SK-N-SH (cell line): ENCODE results near the gene SNRK. TPM values are rescaled to one million over a fixed set of nuclear protein-coding genes. Genes with fewer than 3 reads are reported as not detected.

Source experiments
- CTCF ChIA-PET: fragments of 300-600, 350-600 bp; formaldehyde crosslinking; extraction: SDS; loops from one replicate; lab custom pipeline; 2021; lab: Yijun Ruan, JAX
- POLR2A ChIA-PET: fragments of 350-600 bp; sonication (Branson Sonifier 250); formaldehyde crosslinking; extraction: SDS; loops from one replicate; lab custom pipeline; 2020; ENCODE audit warnings: antibody characterized with exemption, inconsistent platforms; lab: Yijun Ruan, JAX
- DNase-seq: peaks from one replicate; pipeline ENCODE4 v3.0.0; 2012
- H2AFZ ChIP-seq: fragments of 200-600 bp; sonication (generic); 2 replicates; pipeline ENCODE4 v1.8.1; 2016; ENCODE audit warnings: antibody characterized with exemption, mild to moderate bottlenecking, low read depth
- H3F3A ChIP-seq: fragments of 200-600 bp; sonication (generic); replicated peaks from 2 replicates; pipeline ENCODE3; 2016; ENCODE audit warnings: antibody characterized with exemption, mild to moderate bottlenecking; ENCODE audit not compliant: insufficient read depth
- H3K27ac ChIP-seq, 2 experiments: fragments of 200-500 bp in 1 of 2; fragments of 200-600 bp in 1 of 2; sonication (Bioruptor generic) in 1 of 2; sonication (generic), shearing (Covaris generic) in 1 of 2; 2 replicates each; pipeline versions ENCODE4 v1.5.1 to v1.6.1; 2014 to 2016; ENCODE audit warnings: low read depth in 2 of 2, inconsistent platforms in 1 of 2, low read length in 1 of 2, mild to moderate bottlenecking in 1 of 2, mixed read lengths in 1 of 2
- H3K27me3 ChIP-seq: fragments of 200-600 bp; sonication (generic), shearing (Covaris generic); 2 replicates; pipeline ENCODE4 v1.6.1; 2016; ENCODE audit warnings: mixed run types; ENCODE audit not compliant: insufficient read depth
- H3K36me3 ChIP-seq, 2 experiments: fragments of 200-500 bp in 1 of 2; fragments of 200-600 bp in 1 of 2; sonication (Bioruptor generic) in 1 of 2; sonication (generic) in 1 of 2; replicated peaks in 1 of 2; 2 replicates each; pipeline versions ENCODE3 to v1.5.1; 2014 to 2016; ENCODE audit warnings: low read length in 1 of 2, mild to moderate bottlenecking in 1 of 2; ENCODE audit not compliant: insufficient read depth in 2 of 2, control insufficient read depth in 1 of 2
- H3K4me1 ChIP-seq, 2 experiments: fragments of 200-500 bp in 1 of 2; fragments of 200-600 bp in 1 of 2; sonication (Bioruptor generic) in 1 of 2; sonication (generic), shearing (Covaris generic) in 1 of 2; 2 replicates each; pipeline versions ENCODE4 v1.5.1 to v1.6.1; 2014 to 2016; ENCODE audit warnings: low read depth in 1 of 2, low read length in 1 of 2, mixed run types in 1 of 2; ENCODE audit not compliant: insufficient read depth in 2 of 2, control insufficient read depth in 1 of 2
- H3K4me2 ChIP-seq: fragments of 200-600 bp; sonication (generic), shearing (Covaris generic); 2 replicates; pipeline ENCODE4 v1.6.1; 2017; ENCODE audit warnings: mixed run types
- H3K4me3 ChIP-seq, 2 experiments: fragments of 200-500 bp in 1 of 2; fragments of 200-600 bp in 1 of 2; sonication (Bioruptor generic) in 1 of 2; sonication (generic), shearing (Covaris generic) in 1 of 2; 2 replicates each; pipeline versions ENCODE4 v1.5.1 to v1.8.1; 2014 to 2016; ENCODE audit warnings: low read depth in 2 of 2, inconsistent platforms in 1 of 2, low read length in 1 of 2, mild to moderate bottlenecking in 1 of 2, mixed read lengths in 1 of 2, moderate library complexity in 1 of 2
- H3K79me2 ChIP-seq: fragments of 200-600 bp; sonication (generic); 2 replicates; pipeline ENCODE4 v1.8.1; 2017; ENCODE audit warnings: mild to moderate bottlenecking; ENCODE audit not compliant: insufficient read depth
- H3K9ac ChIP-seq: fragments of 200-600 bp; sonication (generic); 2 replicates; pipeline ENCODE4 v1.6.1; 2017; ENCODE audit warnings: mixed run types
- H3K9me2 ChIP-seq: fragments of 200-600 bp; sonication (generic); 2 replicates; pipeline ENCODE4 v1.6.1; 2017; ENCODE audit warnings: mixed run types
- H3K9me3 ChIP-seq: fragments of 200-600 bp; sonication (generic); 2 replicates; pipeline ENCODE4 v1.6.1; 2017; ENCODE audit warnings: mixed run types, mild to moderate bottlenecking, moderate library complexity
- H4K20me1 ChIP-seq: fragments of 200-600 bp; sonication (generic); 2 replicates; pipeline ENCODE4 v1.6.1; 2017; ENCODE audit warnings: mild to moderate bottlenecking, mixed run types; ENCODE audit not compliant: insufficient read depth
- CHD2 ChIP-seq: fragments of 150-350 bp; IDR thresholded peaks from 2 replicates; pipeline ENCODE4 v1.6.1; 2018; ENCODE audit warnings: low read length; ENCODE audit not compliant: partially characterized antibody
- ELF1 ChIP-seq: IDR thresholded peaks from 2 replicates; pipeline ENCODE4 v1.4.0; 2012
- EP300 ChIP-seq, 2 experiments: IDR thresholded peaks; 2 replicates each; pipeline versions ENCODE4 v1.4.0 to v1.6.1; 2012; ENCODE audit warnings: borderline replicate concordance in 1 of 2, low read depth in 1 of 2, low read length in 1 of 2
- FOSL2 ChIP-seq: IDR thresholded peaks from 2 replicates; pipeline ENCODE4 v1.4.0; 2012; ENCODE audit warnings: low read depth, mild to moderate bottlenecking, moderate library complexity, borderline replicate concordance
- FOXJ3 ChIP-seq: sonication (generic); formaldehyde crosslinking; IDR thresholded peaks from 2 replicates; pipeline ENCODE4 v1.5.1; 2020; ENCODE audit warnings: mild to moderate bottlenecking, missing genetic modification reagents
- FOXM1 ChIP-seq: IDR thresholded peaks from 2 replicates; pipeline ENCODE4 v1.4.0; 2012; ENCODE audit warnings: low read depth, mild to moderate bottlenecking
- GATA2 ChIP-seq: sonication (generic); formaldehyde crosslinking; IDR thresholded peaks from 2 replicates; pipeline ENCODE4 v1.5.0; 2020; ENCODE audit warnings: mild to moderate bottlenecking, missing genetic modification reagents
- MEF2A ChIP-seq: IDR thresholded peaks from 2 replicates; pipeline ENCODE4 v1.4.0; 2012; ENCODE audit warnings: low read depth, borderline replicate concordance
- MXI1 ChIP-seq: IDR thresholded peaks from 2 replicates; pipeline ENCODE4 v1.6.1; 2012; ENCODE audit warnings: mild to moderate bottlenecking, low read depth, low read length, improper control_type of control experiment
- RAD21 ChIP-seq: IDR thresholded peaks from 2 replicates; pipeline ENCODE4 v1.6.1; 2012; ENCODE audit warnings: mild to moderate bottlenecking, low read length
- RCOR1 ChIP-seq: fragments of 150-350 bp; IDR thresholded peaks from 2 replicates; pipeline ENCODE4 v1.6.1; 2017; ENCODE audit warnings: antibody characterized with exemption, low read length
- RFX5 ChIP-seq: IDR thresholded peaks from 2 replicates; pipeline ENCODE4 v1.6.1; 2012; ENCODE audit warnings: mild to moderate bottlenecking, improper control_type of control experiment, low read length
- RXRA ChIP-seq: IDR thresholded peaks from 2 replicates; pipeline ENCODE4 v1.4.0; 2012; ENCODE audit warnings: low read depth, mild to moderate bottlenecking, borderline replicate concordance
- TCF12 ChIP-seq: IDR thresholded peaks from 2 replicates; pipeline ENCODE4 v1.4.0; 2012
- WGBS: methylation state at CpG from one replicate; pipeline ENCODE4 v1.1.6; 2017; ENCODE audit warnings: low lambda C conversion rate; 5-methylcytosine and 5-hydroxymethylcytosine counted together
- polyA plus RNA-seq, 3 experiments: library from polyadenylated mRNA; depleted of rRNA; stranded (reverse); fragments of >200 nt; gene quantifications; 2 replicates each; pipeline ENCODE4 v1.2.3, GENCODE V29; 2012
- TF ChIP-seq, protein P1 (sequence below): IDR thresholded peaks from 2 replicates; pipeline ENCODE4 v1.4.0; 2012; ENCODE audit warnings: low read depth, borderline replicate concordance
- TF ChIP-seq, protein P2 (sequence below): IDR thresholded peaks from 2 replicates; pipeline ENCODE4 v1.6.1; 2012; ENCODE audit warnings: mild to moderate bottlenecking, low read depth, low read length, moderate library complexity
- TF ChIP-seq, protein P3 (sequence below): fragments of 200-600 bp; sonication (generic); IDR thresholded peaks from 2 replicates; pipeline ENCODE4 v1.6.1; 2017; ENCODE audit warnings: antibody characterized with exemption, mild to moderate bottlenecking, moderate library complexity
- TF ChIP-seq, protein P4 (sequence below): fragments of 150-350 bp; IDR thresholded peaks from 2 replicates; pipeline ENCODE4 v1.6.1; 2017; ENCODE audit warnings: antibody characterized with exemption, low read length, low read depth, borderline replicate concordance
- TF ChIP-seq, protein P5 (sequence below): fragments of 150-350 bp; IDR thresholded peaks from 2 replicates; pipeline ENCODE4 v1.6.1; 2016; ENCODE audit warnings: mild to moderate bottlenecking, low read depth, low read length
- TF ChIP-seq, protein P6 (sequence below): IDR thresholded peaks from 2 replicates; pipeline ENCODE4 v1.4.0; 2012; ENCODE audit warnings: low read depth, borderline replicate concordance

The SNRK gene
- polyA plus RNA-seq, 1 of the 3 experiments (the other 2 are of a cell fraction) = 3.6 TPM

DNA sequence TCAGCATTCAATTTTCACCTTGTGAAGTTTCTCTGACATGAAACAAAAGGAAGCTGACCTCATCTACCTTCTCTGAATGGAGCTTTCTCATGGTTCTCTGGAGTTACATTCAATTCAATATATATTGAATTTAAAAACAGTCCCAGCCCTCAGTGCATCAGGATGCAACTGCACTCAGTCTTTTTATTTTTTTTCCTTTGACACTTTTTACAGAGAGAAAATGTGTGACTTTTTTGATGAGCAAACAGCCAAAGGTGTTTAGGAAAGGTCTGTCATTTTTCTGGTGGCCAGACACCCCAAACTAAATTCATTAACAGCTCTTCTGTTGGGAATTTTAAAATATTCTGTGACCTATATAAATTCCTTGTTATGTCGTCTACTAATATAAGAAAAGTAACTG, 19.3 kb upstream of the SNRK start:
- no peaks in the 10 kb centered on the region for H3K9me3 ChIP-seq
- H4K20me1 ChIP-seq = no peaks in the 10 kb centered on the region
- H3K4me1 ChIP-seq = no peaks in the 10 kb centered on the region
- H2AFZ ChIP-seq = no peak overlapping the region
- H3K27ac ChIP-seq = no peak overlapping the region
- H3K9ac ChIP-seq = no peak overlapping the region
- ChIA-PET CTCF (interaction anchor here (1.1 to 1.8 kb wide), 2 partner anchors 63 to 236 kb away, joined by 3 to 4 read pairs; no protein-coding TSS in a partner anchor), POLR2A (no interaction called here)
- no peaks in the 10 kb centered on the region for H3K9me2 ChIP-seq
- 54% methylated on average over 1 of the region's 1 CpG for WGBS
- H3K4me2 ChIP-seq = no peak overlapping the region
- TF ChIP-seq RAD21 (no peak), TCF12 (no peak), MEF2A (no peak), RFX5 (no peak), FOXJ3 (no peak), FOXM1 (no peak), MXI1 (no peak), CHD2 (no peak), GATA2 (CRISPR knock-in tag) (no peak), ELF1 (no peak), FOSL2 (no peak), RCOR1 (no peak), RXRA (no peak), EP300 (IDR thresholded peaks at IDR 0.05; ENCODE audit: borderline replicate concordance in 1 of 2, low read depth in 1 of 2, low read length in 1 of 2) (no peak)
- TF ChIP-seq, protein P1, sequence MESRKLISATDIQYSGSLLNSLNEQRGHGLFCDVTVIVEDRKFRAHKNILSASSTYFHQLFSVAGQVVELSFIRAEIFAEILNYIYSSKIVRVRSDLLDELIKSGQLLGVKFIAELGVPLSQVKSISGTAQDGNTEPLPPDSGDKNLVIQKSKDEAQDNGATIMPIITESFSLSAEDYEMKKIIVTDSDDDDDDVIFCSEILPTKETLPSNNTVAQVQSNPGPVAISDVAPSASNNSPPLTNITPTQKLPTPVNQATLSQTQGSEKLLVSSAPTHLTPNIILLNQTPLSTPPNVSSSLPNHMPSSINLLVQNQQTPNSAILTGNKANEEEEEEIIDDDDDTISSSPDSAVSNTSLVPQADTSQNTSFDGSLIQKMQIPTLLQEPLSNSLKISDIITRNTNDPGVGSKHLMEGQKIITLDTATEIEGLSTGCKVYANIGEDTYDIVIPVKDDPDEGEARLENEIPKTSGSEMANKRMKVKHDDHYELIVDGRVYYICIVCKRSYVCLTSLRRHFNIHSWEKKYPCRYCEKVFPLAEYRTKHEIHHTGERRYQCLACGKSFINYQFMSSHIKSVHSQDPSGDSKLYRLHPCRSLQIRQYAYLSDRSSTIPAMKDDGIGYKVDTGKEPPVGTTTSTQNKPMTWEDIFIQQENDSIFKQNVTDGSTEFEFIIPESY = no peak
- TF ChIP-seq, protein P2, sequence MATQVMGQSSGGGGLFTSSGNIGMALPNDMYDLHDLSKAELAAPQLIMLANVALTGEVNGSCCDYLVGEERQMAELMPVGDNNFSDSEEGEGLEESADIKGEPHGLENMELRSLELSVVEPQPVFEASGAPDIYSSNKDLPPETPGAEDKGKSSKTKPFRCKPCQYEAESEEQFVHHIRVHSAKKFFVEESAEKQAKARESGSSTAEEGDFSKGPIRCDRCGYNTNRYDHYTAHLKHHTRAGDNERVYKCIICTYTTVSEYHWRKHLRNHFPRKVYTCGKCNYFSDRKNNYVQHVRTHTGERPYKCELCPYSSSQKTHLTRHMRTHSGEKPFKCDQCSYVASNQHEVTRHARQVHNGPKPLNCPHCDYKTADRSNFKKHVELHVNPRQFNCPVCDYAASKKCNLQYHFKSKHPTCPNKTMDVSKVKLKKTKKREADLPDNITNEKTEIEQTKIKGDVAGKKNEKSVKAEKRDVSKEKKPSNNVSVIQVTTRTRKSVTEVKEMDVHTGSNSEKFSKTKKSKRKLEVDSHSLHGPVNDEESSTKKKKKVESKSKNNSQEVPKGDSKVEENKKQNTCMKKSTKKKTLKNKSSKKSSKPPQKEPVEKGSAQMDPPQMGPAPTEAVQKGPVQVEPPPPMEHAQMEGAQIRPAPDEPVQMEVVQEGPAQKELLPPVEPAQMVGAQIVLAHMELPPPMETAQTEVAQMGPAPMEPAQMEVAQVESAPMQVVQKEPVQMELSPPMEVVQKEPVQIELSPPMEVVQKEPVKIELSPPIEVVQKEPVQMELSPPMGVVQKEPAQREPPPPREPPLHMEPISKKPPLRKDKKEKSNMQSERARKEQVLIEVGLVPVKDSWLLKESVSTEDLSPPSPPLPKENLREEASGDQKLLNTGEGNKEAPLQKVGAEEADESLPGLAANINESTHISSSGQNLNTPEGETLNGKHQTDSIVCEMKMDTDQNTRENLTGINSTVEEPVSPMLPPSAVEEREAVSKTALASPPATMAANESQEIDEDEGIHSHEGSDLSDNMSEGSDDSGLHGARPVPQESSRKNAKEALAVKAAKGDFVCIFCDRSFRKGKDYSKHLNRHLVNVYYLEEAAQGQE = no peak
- TF ChIP-seq, protein P3, sequence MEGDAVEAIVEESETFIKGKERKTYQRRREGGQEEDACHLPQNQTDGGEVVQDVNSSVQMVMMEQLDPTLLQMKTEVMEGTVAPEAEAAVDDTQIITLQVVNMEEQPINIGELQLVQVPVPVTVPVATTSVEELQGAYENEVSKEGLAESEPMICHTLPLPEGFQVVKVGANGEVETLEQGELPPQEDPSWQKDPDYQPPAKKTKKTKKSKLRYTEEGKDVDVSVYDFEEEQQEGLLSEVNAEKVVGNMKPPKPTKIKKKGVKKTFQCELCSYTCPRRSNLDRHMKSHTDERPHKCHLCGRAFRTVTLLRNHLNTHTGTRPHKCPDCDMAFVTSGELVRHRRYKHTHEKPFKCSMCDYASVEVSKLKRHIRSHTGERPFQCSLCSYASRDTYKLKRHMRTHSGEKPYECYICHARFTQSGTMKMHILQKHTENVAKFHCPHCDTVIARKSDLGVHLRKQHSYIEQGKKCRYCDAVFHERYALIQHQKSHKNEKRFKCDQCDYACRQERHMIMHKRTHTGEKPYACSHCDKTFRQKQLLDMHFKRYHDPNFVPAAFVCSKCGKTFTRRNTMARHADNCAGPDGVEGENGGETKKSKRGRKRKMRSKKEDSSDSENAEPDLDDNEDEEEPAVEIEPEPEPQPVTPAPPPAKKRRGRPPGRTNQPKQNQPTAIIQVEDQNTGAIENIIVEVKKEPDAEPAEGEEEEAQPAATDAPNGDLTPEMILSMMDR = no peak
- TF ChIP-seq, protein P4, sequence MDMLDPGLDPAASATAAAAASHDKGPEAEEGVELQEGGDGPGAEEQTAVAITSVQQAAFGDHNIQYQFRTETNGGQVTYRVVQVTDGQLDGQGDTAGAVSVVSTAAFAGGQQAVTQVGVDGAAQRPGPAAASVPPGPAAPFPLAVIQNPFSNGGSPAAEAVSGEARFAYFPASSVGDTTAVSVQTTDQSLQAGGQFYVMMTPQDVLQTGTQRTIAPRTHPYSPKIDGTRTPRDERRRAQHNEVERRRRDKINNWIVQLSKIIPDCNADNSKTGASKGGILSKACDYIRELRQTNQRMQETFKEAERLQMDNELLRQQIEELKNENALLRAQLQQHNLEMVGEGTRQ = no peak
- TF ChIP-seq, protein P5, sequence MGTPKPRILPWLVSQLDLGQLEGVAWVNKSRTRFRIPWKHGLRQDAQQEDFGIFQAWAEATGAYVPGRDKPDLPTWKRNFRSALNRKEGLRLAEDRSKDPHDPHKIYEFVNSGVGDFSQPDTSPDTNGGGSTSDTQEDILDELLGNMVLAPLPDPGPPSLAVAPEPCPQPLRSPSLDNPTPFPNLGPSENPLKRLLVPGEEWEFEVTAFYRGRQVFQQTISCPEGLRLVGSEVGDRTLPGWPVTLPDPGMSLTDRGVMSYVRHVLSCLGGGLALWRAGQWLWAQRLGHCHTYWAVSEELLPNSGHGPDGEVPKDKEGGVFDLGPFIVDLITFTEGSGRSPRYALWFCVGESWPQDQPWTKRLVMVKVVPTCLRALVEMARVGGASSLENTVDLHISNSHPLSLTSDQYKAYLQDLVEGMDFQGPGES = no peak
- TF ChIP-seq, protein P6, sequence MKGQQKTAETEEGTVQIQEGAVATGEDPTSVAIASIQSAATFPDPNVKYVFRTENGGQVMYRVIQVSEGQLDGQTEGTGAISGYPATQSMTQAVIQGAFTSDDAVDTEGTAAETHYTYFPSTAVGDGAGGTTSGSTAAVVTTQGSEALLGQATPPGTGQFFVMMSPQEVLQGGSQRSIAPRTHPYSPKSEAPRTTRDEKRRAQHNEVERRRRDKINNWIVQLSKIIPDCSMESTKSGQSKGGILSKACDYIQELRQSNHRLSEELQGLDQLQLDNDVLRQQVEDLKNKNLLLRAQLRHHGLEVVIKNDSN = no peak
- no peaks in the 10 kb centered on the region; the same call in 1 of the 2 replicates for H3K27me3 ChIP-seq
- H3K36me3 ChIP-seq = no peaks in the 10 kb centered on the region
- no peak overlapping the region for H3K4me3 ChIP-seq
- DNase-seq = no peak
- H3K79me2 ChIP-seq = no peaks in the 10 kb centered on the region
- no peaks in the 10 kb centered on the region for H3F3A ChIP-seq
